Measurements from ENCODE around the gene CTCFL.

CTCFL gene

DNA sequence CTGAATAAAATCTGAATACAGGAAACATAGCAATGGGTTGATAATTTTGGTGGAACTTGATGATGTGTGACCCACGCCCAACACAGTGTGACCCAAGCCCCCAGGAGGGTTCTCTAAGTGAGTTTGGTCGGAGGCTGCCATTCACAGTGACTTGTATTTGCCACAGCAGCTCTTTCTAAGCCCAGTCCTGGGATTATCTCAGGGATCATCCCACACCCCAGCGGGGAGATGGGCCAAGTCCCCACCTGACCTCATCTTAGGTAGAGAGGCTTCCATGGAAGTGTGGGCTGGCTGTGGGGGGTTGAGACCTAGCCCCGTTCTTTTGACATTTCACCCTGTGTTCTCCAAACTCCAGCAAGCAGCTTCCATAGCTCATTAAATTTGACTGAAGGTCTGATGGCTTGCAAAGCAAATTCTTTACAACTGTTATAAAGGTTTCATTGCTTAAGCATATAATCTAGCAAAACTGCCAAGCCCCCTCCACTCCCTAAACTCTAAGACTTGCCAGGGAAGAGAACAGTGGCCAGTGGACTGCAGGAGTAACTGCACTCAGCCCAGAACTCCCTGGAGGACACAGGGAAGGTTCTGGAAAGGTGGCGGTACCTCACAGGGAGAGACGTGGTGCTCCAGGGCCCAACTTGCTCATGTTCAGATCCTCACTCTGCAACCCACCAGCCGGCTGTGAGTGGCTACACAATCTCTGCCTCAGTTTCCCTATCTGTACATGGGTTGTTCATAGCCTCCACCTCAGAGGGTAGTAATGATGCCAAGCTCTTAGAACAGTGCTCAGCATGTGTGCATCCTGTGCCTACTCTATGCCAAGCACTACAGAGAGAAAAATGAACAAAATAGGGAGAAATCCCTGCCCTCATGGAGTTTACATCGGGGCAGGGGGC, 35.0 kb upstream of the CTCFL start:
- no peak for DNase-seq

- no peak for DNase-seq
Observed at GRCh38 chr20:57559289-57559634, 34.3 kb upstream of the CTCFL start.

- no peak for DNase-seq
Observed at GRCh38 chr20:57558614-57559288, 33.8 kb upstream of the CTCFL start.

DNA sequence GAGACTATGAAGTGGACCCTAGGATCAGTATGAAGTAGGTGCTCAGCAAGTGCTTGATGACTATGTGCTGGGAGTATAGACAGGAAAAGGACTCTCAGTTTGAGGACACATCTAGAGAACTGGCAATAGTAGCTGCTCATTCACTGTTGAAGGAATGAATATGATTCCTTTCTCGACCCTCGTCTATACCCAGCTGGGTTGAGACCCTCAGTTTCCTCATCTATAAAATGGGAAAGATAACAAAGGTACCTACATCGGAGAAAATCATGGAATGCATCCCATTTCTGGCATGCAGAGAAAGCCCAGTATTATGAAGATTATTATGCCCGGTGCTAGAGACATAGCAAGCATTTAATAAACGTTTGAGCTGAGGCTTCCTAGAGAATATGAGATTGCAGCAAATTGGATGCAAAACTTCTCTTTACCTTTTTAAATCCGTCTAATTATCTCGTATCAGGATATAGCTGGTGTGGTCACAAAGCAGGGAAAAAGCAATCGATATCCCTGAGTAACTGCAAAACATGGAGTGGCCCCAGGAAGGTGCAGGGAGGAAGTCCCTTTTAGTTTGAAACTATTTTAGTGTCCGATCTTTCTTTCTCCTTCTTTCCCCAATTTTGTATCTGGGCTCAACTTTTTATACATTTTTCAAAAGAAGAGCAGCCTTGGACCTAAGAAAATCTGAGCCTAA, 33.1 kb upstream of the CTCFL start:
- DNase-seq: no peak

GRCh38 chr20:57556980-57557274, 32.0 kb upstream of the CTCFL start:
- no peak for DNase-seq

DNA sequence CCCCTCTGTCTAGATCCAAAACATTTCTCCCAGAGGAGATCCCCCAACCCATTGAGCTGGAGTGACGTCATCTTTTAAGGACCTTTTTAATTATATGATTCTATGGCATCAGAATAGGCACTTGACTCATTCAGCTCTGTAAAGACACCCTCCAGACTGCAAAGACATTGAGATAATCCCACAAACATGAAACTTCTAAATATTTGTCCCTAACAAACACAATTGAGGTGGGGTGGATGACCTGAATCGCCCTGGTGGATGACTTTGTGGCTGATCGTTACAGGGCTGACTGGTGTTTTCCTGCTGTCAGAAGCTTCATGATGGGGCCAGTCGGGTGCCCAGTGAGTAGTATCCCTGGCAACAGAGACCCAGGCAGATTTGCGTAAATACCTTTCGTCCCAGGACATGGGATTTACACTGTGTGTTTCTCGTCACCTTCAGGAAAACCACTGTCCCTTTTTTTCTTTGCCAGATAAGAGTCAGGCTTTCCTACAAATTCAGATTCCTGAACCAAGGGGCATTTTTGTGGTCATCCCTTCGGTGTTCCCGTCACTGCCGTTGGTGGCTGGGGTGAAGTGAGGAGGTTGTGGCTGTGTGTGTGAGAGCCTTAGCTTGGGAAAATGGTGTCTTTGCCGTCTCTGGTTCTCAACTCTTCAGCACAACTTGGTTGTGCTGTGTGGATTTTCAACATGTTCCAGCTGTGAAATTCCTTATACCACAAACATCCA, 30.7 kb upstream of the CTCFL start:
- no peak for DNase-seq

GRCh38 chr20:57553376-57554018, 28.6 kb upstream of the CTCFL start:
- no peak for DNase-seq

DNA sequence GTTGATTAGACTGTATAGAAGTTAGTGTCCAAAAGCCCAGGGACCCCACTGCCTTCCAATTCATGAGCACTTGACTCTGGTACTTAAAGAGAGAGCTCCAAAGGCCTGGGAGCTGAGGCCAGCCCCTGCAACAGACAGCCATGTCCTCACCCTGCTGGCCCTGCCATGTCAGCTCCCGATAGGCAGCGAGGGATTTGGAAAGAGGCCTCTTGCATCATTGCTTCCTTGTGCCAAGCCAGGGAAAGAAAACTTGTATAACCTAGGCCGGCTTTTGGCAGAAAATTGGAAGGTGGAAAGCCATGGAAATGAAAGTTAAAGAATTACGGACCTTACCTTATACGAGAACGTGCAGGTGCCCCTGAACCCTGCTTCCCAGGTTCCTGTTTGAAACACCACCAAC, 27.5 kb upstream of the CTCFL start:
- no peak for DNase-seq

DNA sequence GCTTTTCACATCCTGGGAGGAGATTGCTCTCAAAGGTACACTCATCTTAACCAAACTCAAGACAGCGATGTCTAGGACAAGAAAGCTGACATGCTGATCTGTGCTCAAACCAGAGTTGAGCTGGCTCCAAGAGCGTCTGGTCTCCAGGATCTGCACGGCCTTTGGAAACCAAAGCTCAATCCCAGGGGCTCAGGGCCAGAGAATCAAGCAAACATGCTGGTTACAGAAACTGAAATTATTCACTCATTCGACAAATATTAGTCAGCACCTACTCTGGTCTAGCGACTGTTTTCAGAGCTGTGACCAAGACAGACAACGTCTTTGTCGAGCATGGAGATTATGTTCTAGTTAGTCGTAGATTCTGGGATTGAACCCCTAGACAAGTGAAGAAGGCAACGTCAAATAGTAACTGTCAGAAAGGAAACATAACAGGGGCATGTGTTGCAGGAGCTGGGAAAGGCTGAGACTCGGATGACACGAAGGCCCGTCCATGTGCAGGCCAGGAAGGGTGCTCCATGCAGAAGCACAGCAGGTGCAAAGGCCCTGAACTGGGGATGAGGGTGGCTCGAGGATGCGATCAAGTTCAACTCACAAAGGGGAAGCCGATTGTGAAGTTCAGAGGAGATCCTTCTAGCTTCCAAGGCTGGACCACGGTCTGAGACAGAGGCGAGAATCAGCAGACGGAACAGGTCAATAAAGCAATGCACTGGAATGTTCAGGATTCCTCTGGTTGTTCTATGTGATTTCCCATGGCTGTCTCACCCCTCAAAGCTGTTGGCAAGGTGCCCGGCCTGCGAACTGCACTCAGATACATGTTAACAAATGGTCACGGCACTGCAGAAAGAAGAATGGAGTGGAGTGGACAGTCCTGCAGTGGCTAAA, 23.5 kb upstream of the CTCFL start:
- no peak for DNase-seq

DNA sequence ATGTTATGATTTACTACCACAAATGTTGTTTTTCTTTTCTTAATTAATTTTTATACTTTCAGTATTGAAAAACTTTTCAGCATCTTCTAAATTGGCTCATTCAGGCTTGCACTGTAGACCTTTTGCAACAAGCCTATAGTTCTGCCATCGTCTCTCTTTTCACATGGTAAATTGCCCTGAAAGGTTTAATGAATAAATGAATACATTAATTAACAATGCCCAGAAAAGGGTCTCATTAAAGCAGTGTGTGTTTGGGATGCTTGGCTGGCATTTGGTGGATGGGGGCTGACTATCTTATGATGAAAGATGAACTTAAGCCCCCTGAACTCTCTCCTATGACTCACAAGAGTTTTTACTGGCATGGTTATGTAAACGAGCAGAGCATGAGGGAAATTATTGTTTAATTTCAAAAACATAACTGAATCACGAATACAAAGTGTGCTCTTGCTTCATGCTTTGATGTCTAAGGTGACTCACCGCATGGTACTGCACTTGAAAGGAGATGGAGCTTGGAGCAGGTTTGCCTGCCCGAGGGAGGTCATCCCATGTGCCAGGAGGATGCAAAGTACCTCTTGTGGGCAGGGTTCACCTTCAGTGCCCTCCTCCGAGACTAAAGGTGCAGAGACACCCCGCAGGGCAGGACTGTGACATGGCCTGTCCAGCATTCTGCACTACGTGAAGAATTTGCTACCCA, 22.2 kb upstream of the CTCFL start:
- DNase-seq: no peak

DNA sequence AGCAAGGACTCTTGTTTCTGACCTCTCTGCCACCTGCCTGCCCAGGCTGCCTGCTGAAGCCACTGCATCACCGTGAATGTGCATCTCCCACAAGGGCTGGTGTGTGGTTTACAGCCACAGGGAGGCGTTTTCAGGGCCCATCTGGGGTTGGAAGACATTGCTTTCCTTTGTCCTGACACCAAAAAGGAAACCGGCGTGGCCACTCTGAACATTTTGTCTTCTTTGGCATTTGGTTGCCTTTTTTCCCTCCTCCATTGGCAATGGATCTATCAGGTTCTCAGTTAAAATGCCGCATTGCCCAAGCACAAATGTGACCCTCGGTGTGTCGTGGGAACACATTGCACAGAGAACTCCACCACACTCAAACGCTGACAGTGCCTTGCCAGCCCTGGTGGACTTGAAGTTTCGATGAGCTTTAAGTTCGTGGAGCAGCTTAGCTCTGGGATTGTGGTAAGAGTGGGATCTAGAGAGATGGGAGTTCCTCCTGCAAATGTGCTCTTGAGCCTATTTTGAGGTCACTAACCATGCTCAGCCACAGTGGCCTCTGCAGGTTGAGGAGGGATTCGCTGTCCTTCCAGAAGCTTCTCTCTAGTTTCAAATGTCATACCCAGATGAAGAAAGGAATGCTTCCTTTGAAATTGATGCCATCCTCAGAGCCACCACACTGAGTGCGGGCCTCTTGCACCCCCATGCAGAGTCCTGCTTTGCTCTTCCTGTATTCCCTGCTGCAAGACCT, 21.2 kb upstream of the CTCFL start:
- DNase-seq: no peak

GRCh38 chr20:57544838-57545564, 20.1 kb upstream of the CTCFL start:
- no peak for DNase-seq

GRCh38 chr20:57543754-57544153, 18.8 kb upstream of the CTCFL start:
- DNase-seq: no peak

GRCh38 chr20:57540890-57541580, 16.1 kb upstream of the CTCFL start:
- DNase-seq: no peak

GRCh38 chr20:57539889-57540288, 14.9 kb upstream of the CTCFL start:
- DNase-seq: no peak

GRCh38 chr20:57537822-57538221, 12.9 kb upstream of the CTCFL start:
- no peak for DNase-seq

GRCh38 chr20:57536771-57537724, 12.1 kb upstream of the CTCFL start:
- DNase-seq: no peak

Measured in activated T-cell treated with anti-CD3 and anti-CD28 coated beads for 4 hours (primary cell).